ENCODE measurements around the gene GLE1.

The GLE1 gene, protein sequence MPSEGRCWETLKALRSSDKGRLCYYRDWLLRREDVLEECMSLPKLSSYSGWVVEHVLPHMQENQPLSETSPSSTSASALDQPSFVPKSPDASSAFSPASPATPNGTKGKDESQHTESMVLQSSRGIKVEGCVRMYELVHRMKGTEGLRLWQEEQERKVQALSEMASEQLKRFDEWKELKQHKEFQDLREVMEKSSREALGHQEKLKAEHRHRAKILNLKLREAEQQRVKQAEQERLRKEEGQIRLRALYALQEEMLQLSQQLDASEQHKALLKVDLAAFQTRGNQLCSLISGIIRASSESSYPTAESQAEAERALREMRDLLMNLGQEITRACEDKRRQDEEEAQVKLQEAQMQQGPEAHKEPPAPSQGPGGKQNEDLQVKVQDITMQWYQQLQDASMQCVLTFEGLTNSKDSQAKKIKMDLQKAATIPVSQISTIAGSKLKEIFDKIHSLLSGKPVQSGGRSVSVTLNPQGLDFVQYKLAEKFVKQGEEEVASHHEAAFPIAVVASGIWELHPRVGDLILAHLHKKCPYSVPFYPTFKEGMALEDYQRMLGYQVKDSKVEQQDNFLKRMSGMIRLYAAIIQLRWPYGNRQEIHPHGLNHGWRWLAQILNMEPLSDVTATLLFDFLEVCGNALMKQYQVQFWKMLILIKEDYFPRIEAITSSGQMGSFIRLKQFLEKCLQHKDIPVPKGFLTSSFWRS

DNA sequence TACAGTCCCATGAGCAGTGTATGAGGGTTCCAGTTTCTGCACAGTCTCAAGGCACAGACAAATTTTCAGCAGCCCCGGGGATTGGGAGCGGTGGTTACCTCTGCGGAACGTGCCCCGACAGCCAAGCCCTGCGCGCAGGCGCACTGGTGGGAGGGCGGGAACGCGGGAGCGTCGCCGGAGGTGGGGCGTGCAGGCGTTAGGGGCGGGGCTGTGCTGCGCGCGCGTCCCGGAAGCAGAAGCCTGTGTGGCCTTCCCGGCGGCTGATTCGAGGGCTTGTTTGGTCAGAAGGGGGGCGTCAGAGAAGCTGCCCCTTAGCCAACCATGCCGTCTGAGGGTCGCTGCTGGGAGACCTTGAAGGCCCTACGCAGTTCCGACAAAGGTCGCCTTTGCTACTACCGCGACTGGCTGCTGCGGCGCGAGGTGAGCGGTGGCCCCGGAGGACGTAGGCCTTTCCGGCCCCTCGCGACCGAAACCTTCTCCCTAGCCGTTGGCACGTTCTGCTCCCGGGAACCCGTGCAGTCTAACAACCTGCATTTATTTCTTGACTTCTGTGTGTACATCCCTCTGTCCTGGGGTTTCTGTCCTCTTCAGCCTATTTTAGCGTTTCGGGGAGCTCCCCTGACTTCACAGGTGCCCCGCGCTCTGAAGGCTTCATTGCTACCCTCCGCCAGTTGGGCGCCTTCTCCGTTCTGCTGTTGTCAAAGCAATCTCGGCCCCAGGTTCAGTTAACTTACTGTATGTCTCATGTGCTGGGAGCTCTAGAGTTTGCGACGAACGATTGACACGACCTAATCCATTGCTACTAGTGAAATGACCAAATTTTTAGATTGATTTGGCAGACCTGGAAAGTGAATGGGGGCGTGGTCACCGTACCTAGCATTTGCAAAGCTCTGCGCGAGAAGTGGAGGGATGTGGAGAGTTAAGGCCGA is at the start of gene GLE1:
Gene GLE1, plus strand, starts transcription at position 235 of the 929 bp plus-strand sequence. Its CDS starts 87 bp downstream, at position 322.
- TF ChIP-seq, protein P1, sequence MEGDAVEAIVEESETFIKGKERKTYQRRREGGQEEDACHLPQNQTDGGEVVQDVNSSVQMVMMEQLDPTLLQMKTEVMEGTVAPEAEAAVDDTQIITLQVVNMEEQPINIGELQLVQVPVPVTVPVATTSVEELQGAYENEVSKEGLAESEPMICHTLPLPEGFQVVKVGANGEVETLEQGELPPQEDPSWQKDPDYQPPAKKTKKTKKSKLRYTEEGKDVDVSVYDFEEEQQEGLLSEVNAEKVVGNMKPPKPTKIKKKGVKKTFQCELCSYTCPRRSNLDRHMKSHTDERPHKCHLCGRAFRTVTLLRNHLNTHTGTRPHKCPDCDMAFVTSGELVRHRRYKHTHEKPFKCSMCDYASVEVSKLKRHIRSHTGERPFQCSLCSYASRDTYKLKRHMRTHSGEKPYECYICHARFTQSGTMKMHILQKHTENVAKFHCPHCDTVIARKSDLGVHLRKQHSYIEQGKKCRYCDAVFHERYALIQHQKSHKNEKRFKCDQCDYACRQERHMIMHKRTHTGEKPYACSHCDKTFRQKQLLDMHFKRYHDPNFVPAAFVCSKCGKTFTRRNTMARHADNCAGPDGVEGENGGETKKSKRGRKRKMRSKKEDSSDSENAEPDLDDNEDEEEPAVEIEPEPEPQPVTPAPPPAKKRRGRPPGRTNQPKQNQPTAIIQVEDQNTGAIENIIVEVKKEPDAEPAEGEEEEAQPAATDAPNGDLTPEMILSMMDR (IDR thresholded peaks at IDR 0.05): no peak
- peak; percentile 94 for DNase-seq (ENCODE audit: low spot score)
- Histone ChIP-seq H3K27ac (peak within 1 kb of the TSS; percentile 83 to 91), H3K4me3 (peak within 1 kb of the TSS; percentile 94)

DNA sequence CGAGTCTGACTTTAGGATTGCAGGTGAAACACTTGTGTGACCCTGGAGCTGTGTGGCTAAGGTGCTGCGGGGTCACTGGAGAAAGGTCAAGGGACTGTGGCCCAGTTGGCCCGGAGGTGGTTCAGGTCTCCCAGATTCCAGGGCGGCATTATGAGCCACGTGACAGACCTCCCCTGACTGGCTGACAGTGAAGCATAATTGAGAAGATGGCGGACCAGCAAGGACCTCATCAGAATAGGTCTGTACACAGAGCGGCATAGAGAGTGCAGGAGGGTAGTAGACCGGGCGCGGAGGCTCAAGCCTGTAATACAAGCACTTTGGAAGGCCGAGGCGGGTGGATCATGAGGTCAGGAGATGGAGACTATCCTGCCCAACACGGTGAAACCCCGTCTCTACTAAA is 49.5 kb upstream of the GLE1 start:
- Histone ChIP-seq H3K27ac (no peak overlapping the region), H3K4me3 (no peak overlapping the region)
- no peak for DNase-seq (ENCODE audit: low spot score)
- TF ChIP-seq, protein P1 (IDR thresholded peaks at IDR 0.05): no peak

DNA sequence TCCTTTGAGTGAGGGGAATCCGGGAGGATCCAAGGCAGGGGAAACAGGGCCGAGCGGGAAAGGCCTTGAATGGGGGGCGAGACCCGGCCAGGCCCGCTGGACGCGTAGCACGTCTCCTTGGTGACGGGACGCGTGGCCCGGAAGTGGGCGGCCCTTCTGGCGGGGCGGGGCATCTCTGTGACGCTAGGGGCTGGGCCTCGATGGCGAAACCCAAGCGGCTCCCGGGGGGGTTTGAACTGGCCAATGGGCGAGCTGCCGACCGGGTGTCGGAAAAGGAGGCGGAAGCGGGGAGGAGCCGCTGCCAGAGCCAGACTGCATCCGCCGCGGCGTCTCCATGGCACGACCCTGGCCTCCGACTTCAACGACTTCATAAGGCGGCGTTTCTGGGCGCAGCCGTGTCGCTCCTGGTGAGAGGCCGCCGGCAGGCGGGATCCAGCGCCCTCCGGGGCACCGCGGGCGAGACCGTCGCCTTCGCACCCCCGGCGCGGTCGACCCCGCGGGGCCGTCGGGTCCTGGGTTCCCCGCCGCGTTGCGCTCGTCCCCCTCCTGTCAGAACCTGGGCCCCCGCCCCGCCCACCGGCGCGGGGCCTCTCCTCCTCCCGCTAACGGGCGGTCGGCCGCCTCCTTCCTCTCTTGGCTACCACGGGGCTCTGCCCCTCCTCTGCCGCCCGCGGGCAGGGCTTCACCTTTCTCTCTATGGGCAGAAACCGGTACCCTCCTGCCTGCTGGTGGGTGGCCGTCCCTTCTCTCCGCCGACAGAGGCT is 48.5 kb upstream of the GLE1 start, which contains the start of gene ODF2:
Gene ODF2, plus strand, starts transcription at position 158 of the 764 bp plus-strand sequence. Its CDS starts 86 bp downstream, at position 244.
- peak; percentile 97 for DNase-seq (ENCODE audit: low spot score)
- TF ChIP-seq, protein P1 (IDR thresholded peaks at IDR 0.05): no peak
- peak within 1 kb of the TSS; percentile 80 for H3K4me3 ChIP-seq
- H3K27ac ChIP-seq: peak within 1 kb of the TSS; percentile 74 to 83

DNA sequence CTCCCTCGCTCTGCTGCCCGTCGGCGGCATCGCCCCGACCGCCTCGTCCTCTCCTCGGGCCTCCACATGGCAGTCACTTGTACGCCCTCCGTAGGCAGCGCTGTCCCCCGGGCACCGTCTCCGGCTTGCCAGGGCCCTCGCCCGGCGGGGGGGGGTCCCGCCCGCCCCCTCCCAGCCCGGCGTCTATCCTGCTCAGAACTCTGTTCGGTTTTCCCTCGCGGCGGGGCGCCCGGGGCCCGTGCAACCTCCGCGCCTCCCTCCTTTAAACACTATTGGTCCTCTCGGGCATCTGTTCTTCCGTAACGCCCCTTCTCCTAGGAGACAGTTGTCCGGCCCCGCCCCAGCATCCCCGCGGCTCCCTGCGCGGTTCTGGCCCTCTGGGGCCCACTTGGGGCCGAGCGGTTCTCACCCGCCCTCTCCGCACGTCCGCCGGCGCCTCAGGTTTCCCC is 47.9 kb upstream of the GLE1 start:
- H3K27ac ChIP-seq: peak overlapping the region; percentile 74 to 83
- DNase-seq (ENCODE audit: low spot score): peak; percentile 83
- peak overlapping the region; percentile 80 for H3K4me3 ChIP-seq
- TF ChIP-seq, protein P1 (IDR thresholded peaks at IDR 0.05): no peak

DNA sequence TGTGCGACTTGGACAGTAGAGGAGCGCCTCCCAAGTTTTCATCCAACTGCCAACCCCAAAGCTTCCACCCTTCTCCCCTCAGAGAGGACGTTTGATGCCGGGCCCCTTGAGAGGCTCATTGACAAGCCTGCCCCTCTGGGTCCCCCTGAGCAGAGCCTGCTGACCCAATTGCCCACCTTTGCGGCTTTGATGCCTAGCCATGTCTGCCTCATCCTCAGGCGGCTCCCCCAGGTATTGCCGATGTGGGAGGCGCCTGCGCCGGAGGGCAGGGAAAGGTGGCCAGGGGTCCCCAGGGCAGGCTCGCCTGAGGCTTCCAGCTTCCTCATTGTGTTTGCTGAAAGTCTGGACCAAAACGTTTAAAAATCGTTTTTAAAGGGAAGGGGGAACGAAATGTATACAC is 47.3 kb upstream of the GLE1 start:
- H3K4me3 ChIP-seq: peak overlapping the region; percentile 80
- no peak for DNase-seq (ENCODE audit: low spot score)
- TF ChIP-seq, protein P1 (IDR thresholded peaks at IDR 0.05): no peak
- H3K27ac ChIP-seq: no peak overlapping the region

DNA sequence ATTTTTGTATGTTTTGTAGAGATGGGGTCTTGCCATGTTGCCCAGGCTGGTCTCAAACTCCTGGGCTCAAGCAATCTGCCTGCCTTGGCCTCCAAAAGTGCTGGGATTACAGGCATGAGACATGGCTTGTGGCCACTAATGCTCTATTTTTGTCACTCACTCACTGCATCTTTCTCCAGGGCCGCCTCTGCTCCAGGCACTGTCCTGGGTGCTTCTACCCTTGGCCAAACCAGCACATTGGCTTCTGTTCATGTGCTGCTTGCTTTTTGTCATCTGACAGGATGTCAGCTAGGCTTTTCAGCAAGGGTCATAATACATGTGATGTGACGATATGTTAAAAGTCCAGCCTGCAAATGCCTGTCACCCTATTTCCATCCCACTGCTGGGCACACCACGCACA is 45.5 kb upstream of the GLE1 start:
- Histone ChIP-seq H3K4me3 (no peak overlapping the region), H3K27ac (no peak overlapping the region)
- TF ChIP-seq, protein P1 (IDR thresholded peaks at IDR 0.05): no peak
- DNase-seq (ENCODE audit: low spot score): no peak

All from coronary artery (tissue), 2 donors.